GM19099 (cell line): ENCODE data around the gene MOB3C.

ENCODE experiments used
- POLR2A ChIP-seq: IDR thresholded peaks from 3 replicates; pipeline ENCODE4 v1.6.1; 2011; ENCODE audit warnings: low read depth; ENCODE audit not compliant: insufficient read length; ENCODE audit errors: extremely low read depth

The MOB3C gene

DNA sequence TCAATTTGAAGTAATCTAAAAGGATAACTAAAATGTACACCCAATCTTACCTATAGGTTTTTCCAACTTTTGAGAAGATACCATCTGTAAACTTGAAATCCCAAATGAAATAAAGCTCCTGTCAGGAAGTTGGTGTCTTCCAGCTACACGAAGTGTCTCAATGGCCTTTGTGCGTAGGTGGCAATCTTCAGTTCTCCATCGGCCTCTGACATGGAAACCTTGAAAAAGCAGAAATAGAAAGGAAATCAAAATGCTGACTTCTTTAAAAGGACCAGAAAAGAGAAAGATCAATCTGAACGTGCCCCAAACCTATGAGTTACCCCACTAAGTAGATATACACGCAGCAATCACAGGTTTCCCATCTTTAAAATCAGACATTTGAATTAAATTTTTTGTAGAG is 22.5 kb downstream of the MOB3C start:
- no peak for TF ChIP-seq POLR2A

DNA sequence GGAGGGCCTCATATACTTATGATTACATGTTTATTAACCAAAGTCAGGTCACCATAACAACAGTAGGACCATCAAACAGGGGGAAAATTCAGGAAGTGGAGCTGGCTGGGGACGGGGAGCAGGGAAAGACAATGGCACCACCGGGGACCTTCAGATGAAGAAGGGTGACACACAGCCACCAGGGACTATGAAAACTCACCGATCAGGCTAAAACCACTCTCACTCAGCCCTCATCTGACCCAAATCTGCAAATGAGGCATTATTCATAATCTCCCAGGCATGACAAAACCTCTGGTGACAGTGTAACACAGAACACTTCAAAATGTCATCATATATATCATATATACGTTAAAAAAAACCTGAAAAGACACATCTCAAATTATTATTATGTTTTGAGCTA is 23.8 kb downstream of the MOB3C start:
- TF ChIP-seq POLR2A: no peak

DNA sequence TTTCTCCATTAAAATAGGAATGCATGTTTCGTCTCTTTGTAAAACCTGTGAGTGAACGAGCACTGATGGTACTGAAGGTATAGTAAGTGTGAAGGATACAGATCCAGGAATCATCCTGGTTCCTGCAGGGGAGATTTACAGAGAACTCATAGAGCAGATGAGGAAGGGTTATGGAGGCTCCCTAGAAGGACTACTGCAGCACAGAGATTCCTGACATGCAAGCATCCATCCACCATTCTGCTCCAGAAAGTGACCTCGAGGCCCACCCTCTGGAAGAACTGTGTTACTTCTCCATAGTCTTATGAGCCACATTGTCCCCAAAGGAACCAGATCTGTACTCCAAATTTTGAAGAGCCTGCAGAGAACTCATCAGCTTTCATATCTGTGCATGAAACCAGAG is 27.1 kb downstream of the MOB3C start:
- no peak for TF ChIP-seq POLR2A

DNA sequence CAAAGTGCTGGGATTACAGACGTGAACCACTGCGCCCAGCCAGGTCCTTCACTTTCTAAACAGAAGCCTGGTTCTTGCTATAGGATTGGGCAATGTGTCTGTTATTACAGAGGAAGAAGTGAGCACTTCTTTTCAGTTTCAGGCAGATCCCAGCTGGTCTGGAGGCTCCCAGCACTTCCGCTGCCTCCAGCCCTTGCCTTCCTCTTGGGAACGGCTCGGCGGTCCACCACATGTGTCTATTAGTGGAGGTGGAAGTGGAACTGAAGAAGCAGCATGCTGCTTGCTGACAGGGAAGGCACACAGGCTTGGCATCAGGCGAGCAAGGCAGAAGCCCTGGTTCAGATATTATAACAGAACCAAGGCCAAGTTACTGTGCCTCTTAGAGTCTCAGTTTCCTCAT is 29.5 kb downstream of the MOB3C start:
- no peak for TF ChIP-seq POLR2A

DNA sequence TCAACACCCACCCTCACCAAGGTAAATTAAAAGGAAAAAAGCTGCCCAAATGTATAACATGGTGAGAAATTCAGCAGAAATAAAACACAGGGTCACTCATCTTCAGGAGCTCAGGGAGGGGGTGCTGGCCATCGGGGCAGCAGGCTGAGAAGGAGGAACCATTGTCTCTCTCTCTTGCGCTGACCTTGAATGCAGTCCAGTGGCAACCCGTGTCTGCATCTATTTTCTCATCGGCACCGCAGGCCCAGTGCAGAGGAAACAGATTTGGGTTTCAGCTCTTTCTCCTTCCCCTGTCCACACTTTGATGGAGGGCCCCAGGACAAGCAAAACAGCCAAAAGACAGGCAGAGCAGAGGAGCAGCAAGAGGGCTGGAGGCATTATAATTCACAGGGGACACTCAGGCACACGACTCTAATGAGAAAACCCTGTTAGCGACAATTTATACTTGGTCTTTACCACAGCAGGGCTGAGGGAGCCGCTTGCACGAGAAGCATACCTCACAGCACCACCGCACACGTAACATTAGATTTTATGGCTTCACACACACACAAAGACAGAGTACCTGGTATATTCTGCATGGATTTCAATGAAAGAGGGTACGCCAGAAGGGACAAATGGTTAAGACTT is 31.2 kb downstream of the MOB3C start:
- no peak for TF ChIP-seq POLR2A

DNA sequence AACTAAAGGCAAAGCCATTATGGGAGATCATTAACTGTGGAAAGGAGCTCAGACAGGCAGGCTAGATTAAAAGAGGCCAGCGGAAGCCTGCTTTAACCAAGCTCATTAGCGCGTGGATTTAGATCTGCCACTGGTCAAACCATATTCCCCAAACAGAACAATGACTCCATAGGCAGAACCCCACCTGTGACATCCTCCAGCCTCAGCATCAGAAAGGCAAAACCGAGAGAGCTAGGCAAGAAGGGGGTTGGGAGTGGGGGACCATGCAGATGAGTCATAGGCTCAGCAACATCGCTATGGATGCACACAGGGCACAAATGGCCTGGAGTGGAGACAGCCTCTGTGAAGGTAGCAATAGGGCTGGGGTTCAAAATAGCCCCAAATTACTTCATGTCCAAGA is 33.1 kb downstream of the MOB3C start:
- TF ChIP-seq POLR2A: no peak

DNA sequence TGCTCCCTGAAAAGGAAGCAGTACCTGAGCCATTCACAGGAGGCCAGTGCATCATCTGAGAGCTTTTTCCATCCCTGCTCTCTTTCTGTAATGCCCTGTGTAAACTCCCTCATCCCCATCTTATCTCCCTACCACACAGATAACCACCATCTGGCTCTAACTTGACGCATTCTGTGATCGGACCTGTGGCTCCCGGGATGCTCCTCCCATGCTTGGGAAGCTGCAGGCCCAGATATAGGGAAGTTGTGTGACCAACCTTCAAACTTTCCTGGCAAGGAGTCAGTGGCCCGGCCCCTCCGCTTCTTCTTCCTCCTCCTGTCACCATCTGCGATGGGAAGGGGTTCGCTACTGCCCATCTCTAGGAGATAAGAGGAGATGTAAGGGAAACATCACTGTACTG is 33.6 kb downstream of the MOB3C start:
- TF ChIP-seq POLR2A: no peak

DNA sequence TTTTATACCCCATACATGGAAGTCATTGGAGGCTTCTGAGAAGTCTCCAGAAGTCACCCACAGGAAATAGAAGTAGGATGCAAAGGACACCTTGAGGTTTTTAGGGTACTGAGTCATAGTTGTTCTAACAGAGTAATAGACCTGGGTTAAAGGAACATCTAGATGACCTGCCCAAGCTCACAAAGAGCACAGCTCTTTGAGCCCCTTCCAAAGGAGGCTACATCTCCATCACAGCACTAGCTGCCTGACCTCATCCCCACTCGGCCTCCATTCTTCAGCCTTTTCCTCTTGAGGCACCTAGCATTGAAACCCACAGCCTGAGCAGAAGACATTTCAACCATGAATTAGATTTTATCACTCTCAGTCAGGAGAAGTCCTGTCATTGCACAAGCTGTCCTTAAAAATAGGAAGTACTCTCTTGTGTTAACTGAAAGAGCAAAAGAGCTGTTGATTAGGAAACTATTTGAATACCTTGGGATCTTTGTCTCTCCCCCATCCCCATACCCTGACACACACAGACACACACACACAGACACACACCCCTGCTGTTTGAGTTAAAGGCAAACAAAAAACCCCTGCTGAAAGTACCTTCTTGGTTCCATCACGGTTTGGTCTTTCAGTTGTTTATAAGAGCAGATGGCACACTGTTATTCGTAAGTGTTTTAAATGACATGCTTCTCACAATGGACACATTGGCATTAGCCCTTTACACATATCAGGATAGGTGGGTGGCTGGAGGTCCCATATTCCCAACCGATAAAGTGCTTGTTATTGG is 34.7 kb downstream of the MOB3C start:
- no peak for TF ChIP-seq POLR2A

DNA sequence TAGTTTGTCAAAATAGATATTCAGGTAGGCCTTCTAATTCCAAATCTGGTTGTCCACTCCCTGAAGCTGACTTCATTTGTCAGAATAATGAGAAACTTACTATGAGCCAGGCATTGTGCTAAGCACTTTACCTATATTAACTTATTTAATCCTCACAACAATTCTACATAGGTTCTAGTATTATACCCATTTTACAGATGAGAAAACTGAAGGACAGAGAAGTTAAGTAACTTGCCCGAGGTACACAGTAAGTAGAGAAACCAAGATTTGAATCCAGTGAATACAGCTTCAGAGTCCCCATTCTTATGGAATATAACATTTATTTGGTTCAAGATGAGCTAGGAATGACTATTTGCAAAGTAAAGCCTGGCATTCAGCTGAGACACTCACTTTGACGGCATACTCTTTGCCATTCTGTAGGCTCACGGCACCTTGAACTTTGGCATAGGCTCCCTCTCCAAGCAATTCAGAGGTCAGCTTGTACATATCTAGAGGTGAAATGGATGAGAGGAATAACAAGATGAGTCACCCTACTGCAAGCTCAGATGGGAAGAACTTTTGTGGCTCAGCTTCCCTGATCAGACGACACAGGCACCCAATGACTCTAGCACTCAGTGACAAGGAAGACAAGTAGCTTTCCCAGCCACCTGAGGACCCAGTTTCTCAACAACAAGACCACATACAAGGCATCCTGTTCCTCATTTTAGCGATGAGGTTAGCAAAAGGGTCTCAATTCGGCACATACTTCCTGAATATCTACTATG is 36.3 kb downstream of the MOB3C start:
- no peak for TF ChIP-seq POLR2A

DNA sequence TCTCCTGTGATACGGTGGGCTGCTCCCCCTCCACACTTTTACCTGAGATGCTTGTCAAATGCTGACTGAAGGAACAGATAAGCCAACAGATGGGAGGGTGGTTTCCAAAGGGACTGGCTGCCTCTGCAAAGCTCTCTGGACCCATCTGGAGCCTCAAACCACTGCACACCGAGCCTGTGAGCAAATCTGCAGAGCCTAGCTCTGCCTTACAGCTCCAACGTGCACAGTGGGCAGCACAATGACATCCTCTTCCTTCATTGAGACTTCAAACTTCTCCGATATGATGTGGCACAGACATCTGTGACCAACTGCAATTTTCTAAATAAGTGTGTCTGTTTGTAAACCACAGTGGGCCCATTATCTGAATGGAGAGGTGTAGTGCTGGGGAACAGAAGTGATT is 38.9 kb downstream of the MOB3C start:
- no peak for TF ChIP-seq POLR2A

DNA sequence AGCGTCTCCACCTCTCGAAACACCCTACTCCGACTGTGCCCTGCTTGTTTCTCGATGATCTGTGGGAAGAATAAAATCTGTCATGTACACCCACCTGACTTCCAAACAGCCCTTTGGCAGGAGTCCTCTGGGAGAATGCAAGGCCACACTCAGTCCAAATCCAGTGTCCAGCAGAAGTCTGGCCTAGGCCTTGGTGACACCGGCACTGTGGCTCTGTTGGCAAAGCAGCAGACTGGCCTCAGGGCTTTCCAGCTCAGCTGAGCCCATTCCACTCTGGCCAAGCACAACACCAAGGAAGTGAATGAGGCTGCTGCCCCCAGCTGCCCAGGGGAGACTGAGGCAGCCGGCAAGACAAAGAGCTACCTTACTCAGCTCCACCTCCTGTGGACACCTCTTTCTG is 40.0 kb downstream of the MOB3C start:
- TF ChIP-seq POLR2A: no peak

DNA sequence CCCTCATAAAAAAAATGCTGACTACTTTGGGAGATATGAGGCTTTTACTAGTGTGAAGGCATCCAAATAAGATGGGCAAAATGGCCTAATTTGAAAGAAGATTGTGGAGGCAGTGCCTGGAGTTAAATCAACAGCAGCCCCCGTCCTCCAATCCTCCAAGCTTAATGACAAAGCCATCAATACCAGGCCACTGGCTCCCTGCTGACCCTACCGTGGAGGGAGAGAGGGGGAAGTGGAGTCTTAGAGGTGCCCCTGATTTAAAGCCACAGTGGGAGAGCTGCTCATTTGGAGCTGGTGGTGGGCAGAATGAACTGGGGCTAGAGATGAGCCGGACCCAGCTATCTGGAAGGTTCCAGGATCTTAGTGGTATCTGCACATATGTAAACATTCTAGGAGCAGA is 40.8 kb downstream of the MOB3C start:
- no peak for TF ChIP-seq POLR2A

DNA sequence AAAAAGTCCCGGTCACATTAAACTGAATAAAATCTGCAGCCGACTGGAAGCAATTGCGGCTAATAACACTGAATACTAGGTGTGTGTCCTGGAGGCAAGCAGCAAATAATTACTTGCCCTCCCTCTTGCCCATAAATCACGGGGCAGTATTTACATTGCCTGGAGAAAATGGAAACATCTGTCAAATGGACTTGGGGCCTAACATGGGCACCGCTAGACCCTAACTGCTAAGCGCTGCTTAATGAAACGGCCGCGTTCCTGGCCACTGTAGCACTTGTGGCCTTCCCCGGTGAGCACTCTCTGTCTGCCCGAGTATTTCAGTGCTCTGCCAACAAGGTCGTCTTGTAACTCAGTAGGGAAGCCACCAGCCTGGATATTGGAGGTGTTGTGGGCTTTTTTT is 41.3 kb downstream of the MOB3C start:
- no peak for TF ChIP-seq POLR2A

DNA sequence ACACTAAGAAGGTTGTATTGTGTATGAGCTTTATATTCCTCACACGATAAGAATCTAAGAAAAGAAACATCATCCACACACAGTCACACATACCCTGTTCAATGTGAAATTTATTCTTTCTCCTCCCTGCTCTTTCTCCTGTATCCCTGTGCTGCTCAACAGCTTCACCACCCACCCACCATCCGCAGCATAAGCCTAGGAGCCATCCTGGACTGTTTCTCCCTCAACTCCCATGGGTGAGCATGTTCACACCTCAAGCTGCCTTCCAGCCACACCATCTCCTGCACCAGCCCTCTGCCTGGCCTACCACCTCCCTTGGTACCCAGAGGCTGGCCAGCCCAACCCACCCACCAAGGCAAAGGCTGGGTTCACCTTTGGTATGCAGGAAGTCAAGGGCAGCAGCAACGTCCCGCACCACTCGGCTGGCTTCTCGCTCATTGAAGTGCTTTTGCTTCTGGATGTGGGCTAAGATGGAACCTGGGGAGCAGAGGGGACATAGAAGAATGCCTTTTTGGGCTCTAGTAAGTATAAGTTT is 44.9 kb downstream of the MOB3C start:
- TF ChIP-seq POLR2A: no peak

DNA sequence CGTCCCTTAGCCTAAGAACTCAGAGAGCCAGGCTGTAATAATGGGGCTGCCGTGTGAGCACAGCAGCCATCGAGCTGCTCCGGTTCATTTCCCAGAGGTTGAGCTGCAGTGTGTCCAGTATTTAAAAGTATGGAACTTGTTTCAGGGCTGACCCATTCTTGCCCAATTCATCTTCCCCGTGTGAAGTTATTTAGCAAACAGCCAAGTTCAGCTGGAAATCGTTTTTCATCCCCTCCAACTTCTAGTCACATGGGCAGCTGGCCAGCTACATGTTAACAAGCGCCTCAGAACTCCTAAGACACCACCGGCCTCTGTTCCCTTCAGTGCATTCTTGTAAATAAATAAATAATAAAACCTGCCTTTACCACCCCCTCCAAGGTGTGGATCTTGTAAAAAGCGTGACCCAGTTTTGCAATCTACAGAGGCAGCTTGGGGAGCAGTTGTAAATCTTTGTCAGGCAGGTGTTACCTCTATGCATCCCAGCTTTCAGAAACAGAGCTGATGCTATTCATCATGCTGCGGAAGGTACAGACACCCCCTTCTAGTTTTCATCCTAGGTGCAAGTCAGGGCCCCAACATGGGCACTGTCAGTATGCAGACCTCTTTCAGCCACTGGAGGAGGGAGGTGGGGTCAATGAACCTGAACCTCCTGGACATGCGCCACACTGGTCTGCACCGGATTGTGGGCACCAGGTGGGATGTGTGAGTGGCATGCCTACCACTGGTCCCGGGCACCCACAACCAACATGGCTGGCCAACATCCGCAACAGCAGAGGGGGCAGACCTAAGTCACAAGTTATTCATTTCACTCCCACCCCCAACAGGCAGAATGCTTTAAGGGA is 46.5 kb downstream of the MOB3C start:
- TF ChIP-seq POLR2A: no peak
